ACC112 (cell line): Measurements from ENCODE around the gene ZKSCAN1.
"Not testable (repeated sequence)": the region's sequence is repeated elsewhere in the genome, so short reads cannot be mapped to it uniquely, and the experiment has no call there.

Source experiments
- H2AFZ ChIP-seq: fragments of 200-600 bp; sonication (generic); one replicate; pipeline ENCODE4 v1.6.0; 2017; ENCODE audit warnings: antibody characterized with exemption, low read length; ENCODE audit not compliant: unreplicated experiment
- H3K27ac ChIP-seq: fragments of 200-600 bp; sonication (generic); 2 replicates; pipeline ENCODE4 v1.5.1; 2014; ENCODE audit warnings: low read depth, mild to moderate bottlenecking, antibody characterized with exemption, low read length, moderate library complexity
- H3K27me3 ChIP-seq: fragments of 200-600 bp; sonication (generic); 2 replicates; pipeline ENCODE4 v1.6.1; 2014; ENCODE audit warnings: mild to moderate bottlenecking, antibody characterized with exemption, low read length, moderate library complexity, mixed read lengths; ENCODE audit not compliant: insufficient read depth
- H3K36me3 ChIP-seq: fragments of 200-600 bp; sonication (generic); 2 replicates; pipeline ENCODE4 v1.6.1; 2016; ENCODE audit warnings: mild to moderate bottlenecking, antibody characterized with exemption, low read length, moderate library complexity, mixed read lengths; ENCODE audit not compliant: insufficient read depth
- H3K4me1 ChIP-seq: fragments of 200-600 bp; sonication (generic); one replicate; pipeline ENCODE4 v1.6.1; 2016; ENCODE audit warnings: low read length, mixed read lengths; ENCODE audit not compliant: insufficient read depth, unreplicated experiment, control insufficient read depth
- H3K4me3 ChIP-seq: fragments of 200-600 bp; sonication (generic); 2 replicates; pipeline ENCODE4 v1.5.1; 2014; ENCODE audit warnings: mild to moderate bottlenecking, low read depth, low read length
- H3K79me2 ChIP-seq: fragments of 200-600 bp; sonication (generic); one replicate; pipeline ENCODE4 v1.6.0; 2016; ENCODE audit warnings: low read length; ENCODE audit not compliant: control insufficient read depth, unreplicated experiment, insufficient read depth

Gene ZKSCAN1

GRCh38 chr7:100015232-100016214 lies at the start of gene ZKSCAN1:
Gene ZKSCAN1 (plus strand): TSS chr7:100015596. CDS start chr7:100023507, 7,911 bp downstream.
- Histone ChIP-seq H3K27me3 (peaks cover 6% of the 10 kb centered on the region; the same call in 1 of the 2 replicates), H2AFZ (peak within 1 kb of the TSS; percentile 45), H3K27ac (peak within 1 kb of the TSS; percentile 73), H3K36me3 (no peaks in the 10 kb centered on the region), H3K4me1 (peaks cover 12% of the 10 kb centered on the region), H3K79me2 (peaks cover 51% of the 10 kb centered on the region), H3K4me3 (peak within 1 kb of the TSS; percentile 93)

GRCh38 chr7:99969298-99969697 lies 46.1 kb upstream of the ZKSCAN1 start:
- Histone ChIP-seq H3K27ac (no peak overlapping the region), H3K79me2 (no peaks in the 10 kb centered on the region), H3K36me3 (no peaks in the 10 kb centered on the region), H3K4me3 (no peak overlapping the region), H3K4me1 (no peaks in the 10 kb centered on the region), H3K27me3 (peaks cover 44% of the 10 kb centered on the region), H2AFZ (no peak overlapping the region)

- not testable (repeated sequence) for H2AFZ ChIP-seq, H3K27ac ChIP-seq, H3K4me3 ChIP-seq, H3K36me3 ChIP-seq, H3K4me1 ChIP-seq, H3K79me2 ChIP-seq
- peaks cover 41% of the 10 kb centered on the region for H3K27me3 ChIP-seq
Measured at GRCh38 chr7:99969813-99970212, 45.6 kb upstream of the ZKSCAN1 start.

- Histone ChIP-seq H3K4me1 (no peaks in the 10 kb centered on the region), H3K27ac (no peak overlapping the region), H3K79me2 (no peaks in the 10 kb centered on the region), H3K36me3 (no peaks in the 10 kb centered on the region), H2AFZ (no peak overlapping the region), H3K4me3 (no peak overlapping the region), H3K27me3 (peaks cover 33% of the 10 kb centered on the region)
Measured at GRCh38 chr7:99971242-99971641, 44.2 kb upstream of the ZKSCAN1 start.

GRCh38 chr7:99973817-99974216 lies 41.6 kb upstream of the ZKSCAN1 start:
- peaks cover 35% of the 10 kb centered on the region for H3K27me3 ChIP-seq
- H3K36me3 ChIP-seq, H2AFZ ChIP-seq, H3K27ac ChIP-seq, H3K4me3 ChIP-seq, H3K79me2 ChIP-seq, H3K4me1 ChIP-seq: not testable (repeated sequence)

- Histone ChIP-seq H3K36me3 (no peaks in the 10 kb centered on the region), H3K27ac (no peak overlapping the region), H3K4me3 (no peak overlapping the region), H3K79me2 (no peaks in the 10 kb centered on the region), H2AFZ (no peak overlapping the region), H3K27me3 (peaks cover 32% of the 10 kb centered on the region), H3K4me1 (no peaks in the 10 kb centered on the region)
Measured at GRCh38 chr7:99974681-99975080, 40.7 kb upstream of the ZKSCAN1 start.

- Histone ChIP-seq H3K27ac (no peak within 1 kb of the TSS), H3K4me3 (no peak within 1 kb of the TSS), H3K27me3 (peaks cover 32% of the 10 kb centered on the region), H2AFZ (no peak within 1 kb of the TSS), H3K79me2 (no peaks in the 10 kb centered on the region), H3K4me1 (no peaks in the 10 kb centered on the region), H3K36me3 (no peaks in the 10 kb centered on the region)
Measured at GRCh38 chr7:99975782-99976521, 39.4 kb upstream of the ZKSCAN1 start, which contains the start of gene AZGP1. Gene AZGP1 (minus strand): TSS chr7:99976031. CDS start chr7:99976020, 11 bp downstream.

GRCh38 chr7:99976626-99977025 lies 38.8 kb upstream of the ZKSCAN1 start:
- H3K27me3 ChIP-seq: peaks cover 32% of the 10 kb centered on the region
- H3K27ac ChIP-seq: no peak overlapping the region
- H3K36me3 ChIP-seq: no peaks in the 10 kb centered on the region
- no peaks in the 10 kb centered on the region for H3K4me1 ChIP-seq
- no peaks in the 10 kb centered on the region for H3K79me2 ChIP-seq
- H2AFZ ChIP-seq: no peak overlapping the region
- no peak overlapping the region for H3K4me3 ChIP-seq

GRCh38 chr7:99979814-99980225 lies 35.6 kb upstream of the ZKSCAN1 start:
- H2AFZ ChIP-seq, H3K4me3 ChIP-seq, H3K79me2 ChIP-seq, H3K4me1 ChIP-seq, H3K27ac ChIP-seq, H3K36me3 ChIP-seq: not testable (repeated sequence)
- H3K27me3 ChIP-seq: peaks cover 30% of the 10 kb centered on the region

GRCh38 chr7:99980448-99980872 lies 34.9 kb upstream of the ZKSCAN1 start:
- not testable (repeated sequence) for H3K4me1 ChIP-seq, H3K79me2 ChIP-seq, H3K4me3 ChIP-seq, H3K27ac ChIP-seq, H3K36me3 ChIP-seq, H2AFZ ChIP-seq
- H3K27me3 ChIP-seq: peaks cover 34% of the 10 kb centered on the region
